Measurements from ENCODE around the gene AOAH.
A peak's percentile ranks its signal among the peaks of the same experiment; 100 is the strongest.

The AOAH gene

GRCh38 chr7:36723951-36724664 is at the start of gene AOAH:
TSS of gene AOAH (minus strand) at chr7:36724494. CDS start at chr7:36724148, 346 bp downstream.
- peak; percentile 48 to 49 for DNase-seq

GRCh38 chr7:36766451-36766850 is 42.2 kb upstream of the AOAH start:
- DNase-seq, result no peak

- no peak for DNase-seq
Observed at GRCh38 chr7:36765605-36766004, 41.3 kb upstream of the AOAH start.

- DNase-seq, result no peak
Observed at GRCh38 chr7:36764929-36765328, 40.6 kb upstream of the AOAH start.

GRCh38 chr7:36763132-36763816 is 39.0 kb upstream of the AOAH start:
- DNase-seq, result no peak

GRCh38 chr7:36762394-36762793 is 38.1 kb upstream of the AOAH start:
- DNase-seq, result no peak

- DNase-seq, result no peak
Observed at GRCh38 chr7:36761835-36762234, 37.5 kb upstream of the AOAH start.

GRCh38 chr7:36760856-36761762 is 36.8 kb upstream of the AOAH start:
- DNase-seq, result no peak

GRCh38 chr7:36758879-36759278 is 34.6 kb upstream of the AOAH start:
- no peak for DNase-seq

GRCh38 chr7:36755484-36755883 is 31.2 kb upstream of the AOAH start:
- no peak for DNase-seq

GRCh38 chr7:36752026-36752711 is 27.9 kb upstream of the AOAH start:
- no peak for DNase-seq

GRCh38 chr7:36750451-36750850 is 26.2 kb upstream of the AOAH start:
- DNase-seq, result no peak

- no peak for DNase-seq
Observed at GRCh38 chr7:36749282-36749960, 25.1 kb upstream of the AOAH start.

GRCh38 chr7:36748017-36748487 is 23.8 kb upstream of the AOAH start:
- no peak for DNase-seq

- DNase-seq, result no peak
Observed at GRCh38 chr7:36747280-36748016, 23.2 kb upstream of the AOAH start.

GRCh38 chr7:36746347-36746746 is 22.1 kb upstream of the AOAH start:
- DNase-seq, result no peak

- no peak for DNase-seq
Observed at GRCh38 chr7:36742911-36743775, 18.8 kb upstream of the AOAH start.

- no peak for DNase-seq
Observed at GRCh38 chr7:36741866-36742265, 17.6 kb upstream of the AOAH start.

GRCh38 chr7:36739351-36739750 is 15.1 kb upstream of the AOAH start:
- no peak for DNase-seq

GRCh38 chr7:36736899-36737211 is 12.6 kb upstream of the AOAH start:
- DNase-seq, result no peak

Data from activated CD4-positive, alpha-beta T cell treated with anti-CD3 and anti-CD28 coated beads for 4 hours (primary cell).